OCI-LY3 (cell line): ENCODE results near the gene TRPV4.

Experiments used
- H2AFZ ChIP-seq: fragments of 200-600, 300-600 bp; shearing (Covaris generic); 2 replicates; pipeline ENCODE4 v1.6.0; 2014; ENCODE audit warnings: antibody characterized with exemption, low read depth, low read length
- H3K27ac ChIP-seq: fragments of 200-600, 300-600 bp; sonication (generic); 2 replicates; pipeline ENCODE4 v1.5.1; 2014; ENCODE audit warnings: mild to moderate bottlenecking, low read length, moderate library complexity, mixed read lengths
- H3K27me3 ChIP-seq: fragments of 200-600, 300-600 bp; sonication (generic); 2 replicates; pipeline ENCODE4 v1.6.1; 2014; ENCODE audit warnings: low read depth, low read length, mixed read lengths
- H3K36me3 ChIP-seq: fragments of 200-600, 300-600 bp; sonication (generic); replicated peaks from 2 replicates; pipeline ENCODE3; 2014; ENCODE audit warnings: low read depth, low read length, mixed read lengths
- H3K4me1 ChIP-seq: fragments of 300-600, 200-600 bp; sonication (generic); 2 replicates; pipeline ENCODE4 v1.6.1; 2014; ENCODE audit warnings: low read length, mixed read lengths
- H3K4me2 ChIP-seq: fragments of 200-600, 300-600 bp; sonication (generic); 2 replicates; pipeline ENCODE4 v1.6.1; 2014; ENCODE audit warnings: low read length, mixed read lengths
- H3K4me3 ChIP-seq: fragments of 300-600, 200-600 bp; sonication (generic); 2 replicates; pipeline ENCODE4 v1.5.1; 2014; ENCODE audit warnings: antibody characterized with exemption, mild to moderate bottlenecking, low read length, moderate library complexity
- H3K79me2 ChIP-seq: fragments of 300-600, 200-600 bp; shearing (Covaris generic); 2 replicates; pipeline ENCODE4 v1.6.1; 2014; ENCODE audit warnings: mild to moderate bottlenecking, low read length, mixed read lengths
- H3K9ac ChIP-seq: fragments of 300-600, 200-600 bp; shearing (Covaris generic); 2 replicates; pipeline ENCODE4 v1.6.0; 2014; ENCODE audit warnings: mild to moderate bottlenecking, low read length, moderate library complexity
- H3K9me3 ChIP-seq: fragments of 200-600, 300-600 bp; shearing (Covaris generic); 2 replicates; pipeline ENCODE4 v1.6.1; 2014; ENCODE audit warnings: low read length, mixed read lengths; ENCODE audit not compliant: insufficient read depth
- H4K20me1 ChIP-seq: fragments of 200-600, 300-600 bp; sonication (generic); 2 replicates; pipeline ENCODE4 v1.6.1; 2016; ENCODE audit warnings: low read length, mixed read lengths; ENCODE audit not compliant: insufficient read depth
- CTCF ChIP-seq: fragments of 200-600, 300-600 bp; sonication (generic); IDR thresholded peaks from 2 replicates; pipeline ENCODE4 v1.5.1; 2014; ENCODE audit warnings: antibody characterized with exemption, low read length, low read depth
- EZH2phosphoT487 ChIP-seq: fragments of 200-600 bp; shearing (Covaris generic); IDR thresholded peaks from 2 replicates; pipeline ENCODE4 v1.6.1; 2018; ENCODE audit warnings: antibody characterized with exemption, mixed run types, low read depth

TRPV4 gene

GRCh38 chr12:109807954-109808643 lies 25.1 kb downstream of the TRPV4 start:
- no peaks in the 10 kb centered on the region for H4K20me1 ChIP-seq
- no peaks in the 10 kb centered on the region for H3K27me3 ChIP-seq
- no peaks in the 10 kb centered on the region for H3K36me3 ChIP-seq
- no peak overlapping the region for H3K4me2 ChIP-seq
- no peak overlapping the region for H3K4me3 ChIP-seq
- H3K9ac ChIP-seq: no peak overlapping the region
- no peaks in the 10 kb centered on the region for H3K79me2 ChIP-seq
- TF ChIP-seq CTCF (no peak), EZH2phosphoT487 (no peak)
- H3K9me3 ChIP-seq: no peaks in the 10 kb centered on the region
- H3K4me1 ChIP-seq: no peaks in the 10 kb centered on the region
- no peak overlapping the region for H2AFZ ChIP-seq
- H3K27ac ChIP-seq: no peak overlapping the region

- H3K36me3 ChIP-seq: no peaks in the 10 kb centered on the region
- no peaks in the 10 kb centered on the region for H3K79me2 ChIP-seq
- no peak overlapping the region for H3K4me2 ChIP-seq
- H3K27ac ChIP-seq: no peak overlapping the region
- H3K4me3 ChIP-seq: no peak overlapping the region
- no peaks in the 10 kb centered on the region for H3K27me3 ChIP-seq
- TF ChIP-seq CTCF: peak; percentile 92
- TF ChIP-seq EZH2phosphoT487: no peak
- H4K20me1 ChIP-seq: no peaks in the 10 kb centered on the region
- no peaks in the 10 kb centered on the region for H3K9me3 ChIP-seq
- H3K9ac ChIP-seq: no peak overlapping the region
- H3K4me1 ChIP-seq: no peaks in the 10 kb centered on the region
- H2AFZ ChIP-seq: no peak overlapping the region
Measured at GRCh38 chr12:109804820-109805761, 28.1 kb downstream of the TRPV4 start.

- H3K27me3 ChIP-seq: no peaks in the 10 kb centered on the region
- H3K9me3 ChIP-seq: no peaks in the 10 kb centered on the region
- H3K4me2 ChIP-seq: no peak overlapping the region
- H3K9ac ChIP-seq: no peak overlapping the region
- no peak overlapping the region for H3K27ac ChIP-seq
- no peaks in the 10 kb centered on the region for H3K79me2 ChIP-seq
- no peaks in the 10 kb centered on the region for H3K36me3 ChIP-seq
- H3K4me1 ChIP-seq: no peaks in the 10 kb centered on the region
- H4K20me1 ChIP-seq: no peaks in the 10 kb centered on the region
- H2AFZ ChIP-seq: no peak overlapping the region
- TF ChIP-seq EZH2phosphoT487 (no peak), CTCF (no peak)
- H3K4me3 ChIP-seq: no peak overlapping the region
Measured at GRCh38 chr12:109803678-109804077, 29.5 kb downstream of the TRPV4 start.

- H3K27me3 ChIP-seq: no peaks in the 10 kb centered on the region
- H3K79me2 ChIP-seq: no peaks in the 10 kb centered on the region
- H3K4me1 ChIP-seq: no peaks in the 10 kb centered on the region
- H3K36me3 ChIP-seq: no peaks in the 10 kb centered on the region
- no peaks in the 10 kb centered on the region for H3K9me3 ChIP-seq
- no peaks in the 10 kb centered on the region for H4K20me1 ChIP-seq
- TF ChIP-seq EZH2phosphoT487 (no peak), CTCF (no peak)
- H3K9ac ChIP-seq: no peak overlapping the region
- H2AFZ ChIP-seq: no peak overlapping the region
- no peak overlapping the region for H3K4me2 ChIP-seq
- H3K27ac ChIP-seq: no peak overlapping the region
- no peak overlapping the region for H3K4me3 ChIP-seq
Measured at GRCh38 chr12:109802828-109803227, 30.4 kb downstream of the TRPV4 start.
